Smooth muscle cell (in vitro differentiated cells): Measurements from ENCODE around the gene EPO. TPM values are rescaled to one million over a fixed set of nuclear protein-coding genes. Genes with fewer than 3 reads are reported as not detected.

ENCODE experiments used
- DNase-seq: peaks from one replicate; lab custom pipeline; 2025; ENCODE audit not compliant: unreplicated experiment; lab: John Stamatoyannopoulos, UW
- H2AFZ ChIP-seq: fragments of 200-600 bp; sonication (generic); 2 replicates; pipeline ENCODE4 v1.6.0; 2016; ENCODE audit warnings: antibody characterized with exemption, low read depth, mild to moderate bottlenecking
- H3F3A ChIP-seq: fragments of 200-600 bp; sonication (generic); 2 replicates; pipeline ENCODE4 v1.6.0; 2017; ENCODE audit warnings: antibody characterized with exemption, low read depth
- H3K27ac ChIP-seq: fragments of 200-600 bp; sonication (generic); 2 replicates; pipeline ENCODE4 v1.5.1; 2016; ENCODE audit warnings: low read depth, mild to moderate bottlenecking
- H3K27me3 ChIP-seq: fragments of 200-600 bp; sonication (generic); 2 replicates; pipeline ENCODE4 v1.6.1; 2016; ENCODE audit warnings: low read depth, mild to moderate bottlenecking
- H3K36me3 ChIP-seq: fragments of 200-600 bp; sonication (generic); 2 replicates; pipeline ENCODE4 v1.5.1; 2016; ENCODE audit warnings: low read depth
- H3K4me1 ChIP-seq: fragments of 200-600 bp; sonication (generic); 2 replicates; pipeline ENCODE4 v1.5.1; 2016; ENCODE audit warnings: low read depth
- H3K4me2 ChIP-seq: fragments of 200-600 bp; sonication (generic); 2 replicates; pipeline ENCODE4 v1.6.0; 2016; ENCODE audit warnings: mild to moderate bottlenecking
- H3K4me3 ChIP-seq: fragments of 200-600 bp; sonication (generic); 2 replicates; pipeline ENCODE4 v1.5.1; 2016; ENCODE audit warnings: mild to moderate bottlenecking
- H3K79me2 ChIP-seq: fragments of 200-600 bp; sonication (generic); 2 replicates; pipeline ENCODE4 v1.6.0; 2016; ENCODE audit warnings: low read depth, mild to moderate bottlenecking
- H3K9ac ChIP-seq: fragments of 200-600 bp; sonication (generic); 2 replicates; pipeline ENCODE4 v1.6.0; 2016; ENCODE audit warnings: low read depth
- H3K9me3 ChIP-seq: fragments of 200-600 bp; sonication (generic); replicated peaks from 2 replicates; pipeline ENCODE4 v1.5.1; 2016; ENCODE audit warnings: low read depth
- H4K20me1 ChIP-seq: fragments of 200-600 bp; sonication (generic); 2 replicates; pipeline ENCODE4 v1.6.0; 2016; ENCODE audit warnings: low read depth
- CTCF ChIP-seq: fragments of 200-600 bp; sonication (generic); IDR thresholded peaks from 2 replicates; pipeline ENCODE4 v1.5.1; 2017; ENCODE audit warnings: borderline replicate concordance, mild to moderate bottlenecking, antibody characterized with exemption; ENCODE audit not compliant: insufficient read depth, poor library complexity, severe bottlenecking
- WGBS: methylation state at CpG from one replicate; pipeline ENCODE4 v1.1.7; 2016; ENCODE audit warnings: low lambda C conversion rate; 5-methylcytosine and 5-hydroxymethylcytosine counted together
- polyA plus RNA-seq: library from polyadenylated mRNA; unstranded; fragments of >200 nt; fragmentation: Nextera tagmentation; extraction: Ambion mirVana; gene quantifications from 2 replicates; pipeline ENCODE4 v1.2.1, GENCODE V29; 2016
- total RNA-seq: library from RNA; depleted of rRNA; stranded (reverse); fragments of >200 nt; gene quantifications from 2 replicates; pipeline ENCODE4 v1.2.3, GENCODE V29; 2014

EPO gene
- total and polyA plus RNA-seq, 2 experiments from 2014 or later, result not detected

GRCh38 chr7:100693312-100694097 is 26.8 kb upstream of the EPO start:
- under 1% methylated on average over 15 of the region's 81 CpGs for WGBS
- H3K79me2 ChIP-seq, result peaks cover 51% of the 10 kb centered on the region

GRCh38 chr7:100694098-100694745 is 26.0 kb upstream of the EPO start, which contains the start of gene GIGYF1:
Gene GIGYF1 (minus strand): TSS chr7:100694250. CDS start chr7:100688238, 6,012 bp downstream.
- Histone ChIP-seq H3K9me3 (no peaks in the 10 kb centered on the region), H3K9ac (peak within 1 kb of the TSS; percentile 84), H3K27me3 (no peaks in the 10 kb centered on the region), H3F3A (peaks cover 6% of the 10 kb centered on the region), H3K4me3 (peak within 1 kb of the TSS; percentile 97), H3K4me2 (peak within 1 kb of the TSS; percentile 100), H3K36me3 (no peaks in the 10 kb centered on the region), H3K4me1 (peaks cover 22% of the 10 kb centered on the region), H3K27ac (peak within 1 kb of the TSS; percentile 28), H2AFZ (peak within 1 kb of the TSS; percentile 70), H3K79me2 (peaks cover 44% of the 10 kb centered on the region), H4K20me1 (peaks cover 44% of the 10 kb centered on the region)
- TF ChIP-seq CTCF, result no peak
- under 1% methylated on average over 18 of the region's 102 CpGs for WGBS
- peak; percentile 66 for DNase-seq

More at GRCh38 chr7:100693312-100694097, 26.8 kb upstream of the EPO start:
- DNase-seq, result no peak
- Histone ChIP-seq H3K27ac (peak overlapping the region; percentile 28), H3K27me3 (no peaks in the 10 kb centered on the region), H3K4me2 (peak overlapping the region; percentile 100), H3F3A (peaks cover 6% of the 10 kb centered on the region), H3K36me3 (no peaks in the 10 kb centered on the region), H3K9me3 (no peaks in the 10 kb centered on the region), H2AFZ (no peak overlapping the region), H3K4me3 (peak overlapping the region; percentile 97), H3K9ac (peak overlapping the region; percentile 84), H4K20me1 (peaks cover 52% of the 10 kb centered on the region), H3K4me1 (peaks cover 22% of the 10 kb centered on the region)
- no peak for TF ChIP-seq CTCF

- no peak for DNase-seq
- no peak overlapping the region for H3K27ac ChIP-seq
- H3K4me3 ChIP-seq, result no peak overlapping the region
- H3K27me3 ChIP-seq, result no peaks in the 10 kb centered on the region
- peaks cover 25% of the 10 kb centered on the region for H3K79me2 ChIP-seq
- peaks cover 6% of the 10 kb centered on the region for H3F3A ChIP-seq
- TF ChIP-seq CTCF, result no peak
- H4K20me1 ChIP-seq, result peaks cover 25% of the 10 kb centered on the region
- H3K9me3 ChIP-seq, result no peaks in the 10 kb centered on the region
- WGBS, result 87% methylated on average over 6 of the region's 6 CpGs
- H2AFZ ChIP-seq, result peak overlapping the region; percentile 59
- H3K4me1 ChIP-seq, result peaks cover 20% of the 10 kb centered on the region
- H3K36me3 ChIP-seq, result no peaks in the 10 kb centered on the region
- no peak overlapping the region for H3K9ac ChIP-seq
- no peak overlapping the region for H3K4me2 ChIP-seq
Observed at GRCh38 chr7:100696123-100696521, 24.1 kb upstream of the EPO start.
